ENCODE results near the gene CD101.

Gene CD101

GRCh38 chr1:117020526-117021156 lies 19.1 kb downstream of the CD101 start:
- no peak for DNase-seq

- no peak for DNase-seq
These were observed 20.6 kb downstream of the CD101 start for GRCh38 chr1:117022114-117022513.

- DNase-seq, result no peak
These were observed 24.0 kb downstream of the CD101 start for GRCh38 chr1:117025568-117025967.

GRCh38 chr1:117026361-117026760 lies 24.8 kb downstream of the CD101 start:
- no peak for DNase-seq

- DNase-seq, result no peak
These were observed 28.1 kb downstream of the CD101 start for GRCh38 chr1:117029685-117030084.

GRCh38 chr1:117030271-117030877 lies 28.8 kb downstream of the CD101 start:
- DNase-seq, result no peak

GRCh38 chr1:117032266-117032665 lies 30.7 kb downstream of the CD101 start:
- no peak for DNase-seq

- no peak for DNase-seq
These were observed 31.4 kb downstream of the CD101 start for GRCh38 chr1:117032681-117033539.

- DNase-seq, result no peak
These were observed 32.2 kb downstream of the CD101 start for GRCh38 chr1:117033772-117034171.

- DNase-seq, result no peak
These were observed 33.3 kb downstream of the CD101 start for GRCh38 chr1:117034791-117035290.

- DNase-seq, result no peak
These were observed 34.5 kb downstream of the CD101 start for GRCh38 chr1:117036018-117036461.

GRCh38 chr1:117037802-117038201 lies 36.2 kb downstream of the CD101 start:
- no peak for DNase-seq

GRCh38 chr1:117038236-117038635 lies 36.7 kb downstream of the CD101 start:
- DNase-seq, result no peak

GRCh38 chr1:117044217-117044616 lies 42.7 kb downstream of the CD101 start:
- DNase-seq, result no peak

GRCh38 chr1:117045644-117046043 lies 44.1 kb downstream of the CD101 start:
- no peak for DNase-seq

- no peak for DNase-seq
These were observed 45.2 kb downstream of the CD101 start for GRCh38 chr1:117046781-117047180.

GRCh38 chr1:117047271-117047670 lies 45.7 kb downstream of the CD101 start:
- DNase-seq, result no peak

GRCh38 chr1:117049857-117050256 lies 48.3 kb downstream of the CD101 start:
- no peak for DNase-seq

GRCh38 chr1:117051224-117052064 lies 49.9 kb downstream of the CD101 start:
- DNase-seq, result no peak

GRCh38 chr1:117054068-117054467 lies 52.5 kb downstream of the CD101 start:
- no peak for DNase-seq

- DNase-seq, result no peak
These were observed 57.2 kb downstream of the CD101 start for GRCh38 chr1:117058810-117059209.

- DNase-seq, result no peak
These were observed 57.7 kb downstream of the CD101 start for GRCh38 chr1:117059334-117059677.
